GM10266 (cell line): ENCODE data around the gene HMSD.
"Not testable (repeated sequence)": the region's sequence is repeated elsewhere in the genome, so short reads cannot be mapped to it uniquely, and the experiment has no call there.

ENCODE experiments used
- DNase-seq: peaks from one replicate; pipeline ENCODE4 v3.0.0; 2012; ENCODE audit errors: extremely low spot score
- TF ChIP-seq, protein P1 (sequence below): IDR thresholded peaks from 2 replicates; pipeline ENCODE4 v1.5.1; 2012; ENCODE audit warnings: mild to moderate bottlenecking, low read depth; ENCODE audit not compliant: control insufficient read depth, insufficient read depth; ENCODE audit errors: missing control alignments

Gene HMSD

GRCh38 chr18:63908858-63909257 is 40.2 kb upstream of the HMSD start:
- TF ChIP-seq, protein P1, sequence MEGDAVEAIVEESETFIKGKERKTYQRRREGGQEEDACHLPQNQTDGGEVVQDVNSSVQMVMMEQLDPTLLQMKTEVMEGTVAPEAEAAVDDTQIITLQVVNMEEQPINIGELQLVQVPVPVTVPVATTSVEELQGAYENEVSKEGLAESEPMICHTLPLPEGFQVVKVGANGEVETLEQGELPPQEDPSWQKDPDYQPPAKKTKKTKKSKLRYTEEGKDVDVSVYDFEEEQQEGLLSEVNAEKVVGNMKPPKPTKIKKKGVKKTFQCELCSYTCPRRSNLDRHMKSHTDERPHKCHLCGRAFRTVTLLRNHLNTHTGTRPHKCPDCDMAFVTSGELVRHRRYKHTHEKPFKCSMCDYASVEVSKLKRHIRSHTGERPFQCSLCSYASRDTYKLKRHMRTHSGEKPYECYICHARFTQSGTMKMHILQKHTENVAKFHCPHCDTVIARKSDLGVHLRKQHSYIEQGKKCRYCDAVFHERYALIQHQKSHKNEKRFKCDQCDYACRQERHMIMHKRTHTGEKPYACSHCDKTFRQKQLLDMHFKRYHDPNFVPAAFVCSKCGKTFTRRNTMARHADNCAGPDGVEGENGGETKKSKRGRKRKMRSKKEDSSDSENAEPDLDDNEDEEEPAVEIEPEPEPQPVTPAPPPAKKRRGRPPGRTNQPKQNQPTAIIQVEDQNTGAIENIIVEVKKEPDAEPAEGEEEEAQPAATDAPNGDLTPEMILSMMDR, result no peak
- DNase-seq, result no peak

DNA sequence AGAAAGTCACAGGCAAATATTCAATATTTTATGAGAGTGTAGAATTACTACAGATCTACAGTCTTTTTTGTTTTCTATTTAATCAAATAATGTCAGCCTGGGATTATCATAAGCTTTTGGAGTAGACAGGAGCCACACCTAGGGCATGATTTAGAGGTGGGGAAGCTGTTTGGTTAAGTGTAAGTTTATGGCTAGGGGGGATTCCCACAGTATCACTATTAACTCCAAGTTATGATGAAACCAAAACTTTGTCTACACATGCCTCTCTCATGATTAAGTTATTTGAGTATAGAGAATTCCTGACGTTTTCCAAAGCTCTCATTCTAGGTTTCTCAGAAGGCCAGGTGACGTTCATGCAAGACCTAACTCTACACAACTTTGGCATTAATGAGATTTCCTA is 39.2 kb upstream of the HMSD start:
- DNase-seq, result no peak
- TF ChIP-seq, protein P1, result no peak

DNA sequence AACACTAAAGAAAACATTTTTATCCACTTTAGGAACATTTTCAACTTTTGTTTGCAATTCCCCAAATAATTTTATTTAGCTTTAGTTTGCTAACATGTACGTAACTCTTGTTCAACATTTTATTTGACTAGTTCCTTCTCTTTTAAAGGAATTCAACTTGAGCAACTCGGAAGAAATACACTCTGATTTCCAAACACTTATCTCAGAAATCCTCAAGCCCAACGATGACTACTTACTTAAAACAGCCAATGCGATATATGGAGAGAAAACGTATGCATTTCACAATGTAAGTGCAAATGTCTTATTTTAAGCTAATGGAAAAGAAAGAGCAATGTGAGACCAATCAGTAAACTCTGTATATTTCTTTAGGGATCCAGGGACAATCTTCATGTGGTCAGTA is 31.3 kb upstream of the HMSD start:
- TF ChIP-seq, protein P1, result no peak
- no peak for DNase-seq

DNA sequence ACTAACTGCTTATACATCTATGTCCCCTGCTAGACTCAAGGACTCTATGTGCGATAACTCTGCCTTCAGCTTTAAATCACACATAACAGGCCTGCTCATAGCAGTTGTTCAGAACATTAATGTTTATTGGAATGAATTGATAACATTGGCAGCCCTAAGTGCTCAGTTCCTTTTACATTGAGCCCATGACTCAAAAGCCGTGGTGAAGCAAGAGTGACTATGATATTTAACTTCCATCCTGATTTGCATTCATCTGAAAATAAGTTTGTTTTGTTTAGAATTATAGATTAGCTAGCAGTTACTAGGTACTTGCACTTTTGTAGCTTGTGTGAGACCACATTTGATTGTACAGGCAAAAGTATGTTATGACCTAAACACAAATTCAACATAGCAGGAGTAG is 27.1 kb upstream of the HMSD start:
- TF ChIP-seq, protein P1, result no peak

DNA sequence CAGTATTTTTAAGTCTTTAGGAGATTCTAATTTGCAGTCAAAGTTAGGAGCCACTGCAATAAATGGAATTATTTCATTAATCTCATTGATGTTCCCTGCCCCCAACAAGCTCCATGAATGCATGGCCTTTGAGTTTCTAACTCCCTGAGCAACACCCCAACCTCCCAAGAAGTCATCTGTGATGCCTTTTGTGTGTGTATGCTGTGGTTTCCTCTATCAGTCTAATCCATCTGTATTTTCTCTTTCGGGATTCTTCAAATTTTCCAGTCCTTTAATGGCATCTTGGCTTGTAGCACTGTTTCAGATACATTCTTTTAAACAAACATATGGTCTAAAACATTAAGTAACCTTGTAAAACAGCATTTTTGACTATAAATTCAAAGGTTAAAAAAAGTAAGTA is 24.6 kb upstream of the HMSD start:
- TF ChIP-seq, protein P1, result no peak
- no peak for DNase-seq

More for the DNA sequence above, 27.1 kb upstream of the HMSD start:
- DNase-seq, result no peak

DNA sequence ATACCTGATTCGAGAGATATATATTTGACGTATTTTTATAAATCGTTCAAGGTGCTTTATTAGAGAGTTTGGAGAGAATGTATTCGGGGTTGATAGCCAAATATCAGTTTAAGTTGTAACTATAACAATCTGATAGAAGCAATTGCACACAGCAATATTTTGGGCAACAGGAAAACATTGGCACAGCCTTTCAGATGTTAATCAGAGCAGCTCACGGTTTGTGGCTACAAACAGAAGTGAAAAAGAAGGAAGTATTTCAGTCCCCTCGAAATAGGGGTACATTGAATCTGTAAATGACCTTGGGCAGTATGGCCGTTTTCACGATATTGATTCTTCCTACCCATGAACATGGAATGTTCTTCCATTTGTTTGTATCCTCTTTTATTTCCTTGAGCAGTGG is 20.8 kb upstream of the HMSD start:
- DNase-seq, result no peak
- TF ChIP-seq, protein P1, result no peak

- DNase-seq, result not testable (repeated sequence)
Measured at GRCh38 chr18:63929369-63929768, 19.7 kb upstream of the HMSD start.

DNA sequence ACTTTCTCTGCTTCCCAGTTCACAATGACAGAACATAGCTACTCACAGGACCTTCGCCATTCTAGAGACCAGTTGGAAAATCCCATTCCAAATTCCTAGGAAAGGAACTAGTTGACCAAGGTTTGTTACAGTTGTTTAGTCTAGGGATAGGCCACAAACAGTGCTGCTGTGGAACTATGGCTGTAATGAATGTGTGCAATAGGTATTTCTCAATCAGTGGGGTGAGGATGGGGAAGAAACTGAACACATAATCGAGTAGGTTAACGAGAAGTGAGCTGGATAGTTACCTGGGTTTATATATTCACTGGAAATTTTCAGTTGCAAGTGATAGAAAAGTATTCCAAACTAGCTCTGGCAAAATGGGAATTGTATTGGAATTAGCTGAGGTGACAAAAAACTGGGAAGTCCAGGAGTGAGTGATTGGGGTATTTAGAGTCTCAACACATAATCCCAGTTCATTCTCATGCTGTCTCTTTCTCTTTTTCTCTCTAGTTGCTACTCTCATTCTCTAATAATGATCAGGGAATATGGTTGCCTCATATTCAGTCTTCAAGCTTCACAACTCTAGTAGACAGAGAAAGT is 18.2 kb upstream of the HMSD start:
- TF ChIP-seq, protein P1, result no peak

More for the DNA sequence above, 18.2 kb upstream of the HMSD start:
- no peak for DNase-seq
